Suprapubic skin (tissue), 4 donors: Measurements from ENCODE around the gene ARL16.

Source experiments
- EP300 ChIP-seq: sonication (generic); formaldehyde crosslinking; IDR thresholded peaks from one replicate; pipeline ENCODE4 v1.6.1; 2017; ENCODE audit warnings: antibody characterized with exemption
- POLR2AphosphoS5 ChIP-seq, 3 donors: sonication (generic); formaldehyde crosslinking; IDR thresholded peaks; one replicate each; pipeline ENCODE4 v1.6.1; 2017; ENCODE audit warnings: antibody characterized with exemption in 3 of 3
- TF ChIP-seq, protein P1 (sequence below), 2 donors: fragments of 200-600 bp in 1 of 2; fragments of 450-650 bp in 1 of 2; sonication (generic) in 1 of 2; IDR thresholded peaks; one replicate each; pipeline ENCODE4 v1.5.1; 2016 to 2019; ENCODE audit warnings: antibody characterized with exemption in 2 of 2, mild to moderate bottlenecking in 1 of 2, moderate library complexity in 1 of 2

GRCh38 chr17:81696218-81696941 lies 12.8 kb upstream of the ARL16 start:
- TF ChIP-seq, protein P1, sequence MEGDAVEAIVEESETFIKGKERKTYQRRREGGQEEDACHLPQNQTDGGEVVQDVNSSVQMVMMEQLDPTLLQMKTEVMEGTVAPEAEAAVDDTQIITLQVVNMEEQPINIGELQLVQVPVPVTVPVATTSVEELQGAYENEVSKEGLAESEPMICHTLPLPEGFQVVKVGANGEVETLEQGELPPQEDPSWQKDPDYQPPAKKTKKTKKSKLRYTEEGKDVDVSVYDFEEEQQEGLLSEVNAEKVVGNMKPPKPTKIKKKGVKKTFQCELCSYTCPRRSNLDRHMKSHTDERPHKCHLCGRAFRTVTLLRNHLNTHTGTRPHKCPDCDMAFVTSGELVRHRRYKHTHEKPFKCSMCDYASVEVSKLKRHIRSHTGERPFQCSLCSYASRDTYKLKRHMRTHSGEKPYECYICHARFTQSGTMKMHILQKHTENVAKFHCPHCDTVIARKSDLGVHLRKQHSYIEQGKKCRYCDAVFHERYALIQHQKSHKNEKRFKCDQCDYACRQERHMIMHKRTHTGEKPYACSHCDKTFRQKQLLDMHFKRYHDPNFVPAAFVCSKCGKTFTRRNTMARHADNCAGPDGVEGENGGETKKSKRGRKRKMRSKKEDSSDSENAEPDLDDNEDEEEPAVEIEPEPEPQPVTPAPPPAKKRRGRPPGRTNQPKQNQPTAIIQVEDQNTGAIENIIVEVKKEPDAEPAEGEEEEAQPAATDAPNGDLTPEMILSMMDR (IDR thresholded peaks at IDR 0.05), result no peak
- TF ChIP-seq POLR2AphosphoS5 (IDR thresholded peaks at IDR 0.05) (no peak), EP300 (no peak)
